Endothelial cell of umbilical vein (primary cell): ENCODE measurements around the gene XRN1. TPM values are rescaled to one million over a fixed set of nuclear protein-coding genes. Genes with fewer than 3 reads are reported as not detected.

Experiments used
- BruUV-seq: library from RNA; stranded (reverse); fragments of 400-500 nt; replicated peaks from 2 replicates; lab custom pipeline; 2021; lab: Mats Ljungman, UMichigan
- CTCF ChIA-PET: fragments of 300-600, 350-600 bp; sonication (Branson Sonifier 250); formaldehyde crosslinking; loops from one replicate; lab custom pipeline; 2021; ENCODE audit warnings: antibody characterized with exemption, inconsistent platforms; lab: Charles Lee
- POLR2A ChIA-PET: fragments of 300-600, 350-600 bp; sonication (Branson Sonifier 250); formaldehyde crosslinking; loops from one replicate; lab custom pipeline; 2021; ENCODE audit warnings: antibody characterized with exemption, inconsistent platforms; lab: Charles Lee
- DNase-seq: peaks from one replicate; pipeline ENCODE4 v3.0.0-alpha.2; 2011; ENCODE audit warnings: low read depth, low spot score
- FAIRE-seq: peaks from 2 replicates; lab custom pipeline; 2011; peaks lifted over from hg19 to GRCh38; lab: Jason Lieb, UNC
- H2AFZ ChIP-seq: 2 replicates; pipeline ENCODE4 v1.6.0; 2012; ENCODE audit warnings: low read depth, low read length, control low read depth, inconsistent platforms
- H3K27ac ChIP-seq: 2 replicates; pipeline ENCODE4 v1.5.1; 2011; ENCODE audit warnings: low read depth, mild to moderate bottlenecking, control low read depth, low read length, moderate library complexity; ENCODE audit not compliant: insufficient read depth
- H3K27me3 ChIP-seq, 2 experiments: 2 replicates each; pipeline versions ENCODE4 v1.6.0 to v1.6.1; 2011; ENCODE audit warnings: low read length in 2 of 2, mixed read lengths in 1 of 2; ENCODE audit not compliant: control insufficient read depth in 2 of 2, insufficient read depth in 2 of 2
- H3K36me3 ChIP-seq, 2 experiments: 2 replicates in 1 of 2; 3 replicates in 1 of 2; pipeline ENCODE4 v1.5.1; 2011; ENCODE audit warnings: low read length in 2 of 2, mild to moderate bottlenecking in 1 of 2, moderate library complexity in 1 of 2; ENCODE audit not compliant: control insufficient read depth in 2 of 2, insufficient read depth in 2 of 2; ENCODE audit errors: extremely low read depth in 1 of 2
- H3K4me1 ChIP-seq: 3 replicates; pipeline ENCODE4 v1.5.1; 2011; ENCODE audit warnings: mild to moderate bottlenecking, low read length; ENCODE audit not compliant: control insufficient read depth, insufficient read depth; ENCODE audit errors: extremely low read depth
- H3K4me2 ChIP-seq: 2 replicates; pipeline ENCODE4 v1.6.1; 2011; ENCODE audit warnings: low read length, control low read depth, mixed read lengths; ENCODE audit not compliant: insufficient read depth
- H3K4me3 ChIP-seq, 3 experiments: fragments of 200-600 bp in 1 of 3; sonication (generic), shearing (Covaris generic) in 1 of 3; replicated peaks in 1 of 3; 2 replicates each; pipeline ENCODE4 v1.5.1; 2011 to 2016; ENCODE audit warnings: control low read depth in 3 of 3, low read length in 3 of 3, mild to moderate bottlenecking in 2 of 3, inconsistent platforms in 1 of 3, low read depth in 1 of 3, moderate library complexity in 1 of 3; ENCODE audit not compliant: insufficient read depth in 1 of 3
- H3K79me2 ChIP-seq: 2 replicates; pipeline ENCODE4 v1.6.0; 2012; ENCODE audit warnings: low read length, inconsistent platforms; ENCODE audit not compliant: control insufficient read depth, insufficient read depth
- H3K9ac ChIP-seq: replicated peaks from 2 replicates; pipeline ENCODE3; 2011; ENCODE audit warnings: low read length, control low read depth; ENCODE audit not compliant: insufficient read depth; ENCODE audit errors: extremely low read depth
- H3K9me1 ChIP-seq: replicated peaks from 3 replicates; pipeline ENCODE4 v1.6.0; 2011; ENCODE audit warnings: mild to moderate bottlenecking, low read length; ENCODE audit not compliant: control insufficient read depth, insufficient read depth; ENCODE audit errors: extremely low read depth
- H3K9me3 ChIP-seq: replicated peaks from 2 replicates; pipeline ENCODE4 v1.5.1; 2012; ENCODE audit warnings: low read length, inconsistent platforms; ENCODE audit not compliant: control insufficient read depth, insufficient read depth
- H4K20me1 ChIP-seq: replicated peaks from 2 replicates; pipeline ENCODE3; 2011; ENCODE audit warnings: mild to moderate bottlenecking, low read length; ENCODE audit not compliant: control insufficient read depth, insufficient read depth; ENCODE audit errors: extremely low read depth
- CTCF ChIP-seq, 2 donors: IDR thresholded peaks; 1 replicate in 1 of 2; 2 replicates in 1 of 2; pipeline ENCODE4 v1.5.1; 2011; ENCODE audit warnings: low read length in 2 of 2, mild to moderate bottlenecking in 2 of 2, moderate library complexity in 2 of 2, control low read depth in 1 of 2, inconsistent platforms in 1 of 2, low read depth in 1 of 2; ENCODE audit not compliant: insufficient read depth in 1 of 2; ENCODE audit errors: extremely low read depth in 1 of 2
- EZH2 ChIP-seq: IDR thresholded peaks from 2 replicates; pipeline ENCODE4 v1.6.1; 2012; ENCODE audit warnings: borderline replicate concordance, low read depth, mild to moderate bottlenecking, moderate library complexity, low read length, inconsistent platforms; ENCODE audit not compliant: severe bottlenecking
- FOS ChIP-seq: IDR thresholded peaks from 2 replicates; pipeline ENCODE4 v1.6.1; 2011; ENCODE audit warnings: mild to moderate bottlenecking, low read length, moderate library complexity, borderline replicate concordance; ENCODE audit not compliant: insufficient read depth
- GATA2 ChIP-seq: IDR thresholded peaks from 2 replicates; pipeline ENCODE4 v1.7.0; 2011; ENCODE audit warnings: low read depth, mild to moderate bottlenecking, moderate library complexity, mixed read lengths, low read length; ENCODE audit not compliant: insufficient read length, insufficient read depth
- JUN ChIP-seq: IDR thresholded peaks from 2 replicates; pipeline ENCODE4 v1.6.1; 2011; ENCODE audit warnings: borderline replicate concordance, low read depth; ENCODE audit not compliant: insufficient read length, insufficient read depth
- MAX ChIP-seq: IDR thresholded peaks from 2 replicates; pipeline ENCODE4 v1.6.1; 2011; ENCODE audit not compliant: insufficient read depth, insufficient read length
- MYC ChIP-seq: IDR thresholded peaks from one replicate; pipeline ENCODE4 v1.6.1; 2011; ENCODE audit warnings: mild to moderate bottlenecking, low read depth, low read length
- POLR2A ChIP-seq: IDR thresholded peaks from 2 replicates; pipeline ENCODE4 v1.6.1; 2012; ENCODE audit warnings: low read depth, mild to moderate bottlenecking, control low read depth, low read length
- POLR2AphosphoS5 ChIP-seq: IDR thresholded peaks from 2 replicates; pipeline ENCODE4 v1.6.1; 2012; ENCODE audit warnings: low read depth, mild to moderate bottlenecking, control low read depth, low read length, moderate library complexity; ENCODE audit not compliant: insufficient read depth
- dilution Hi-C: fragments of 300-500 bp; cut with MboI; formaldehyde crosslinking; loops from one replicate; pipeline ENCODE4 v1.15.0; 2019; ENCODE audit warnings: low sequenced_read_pairs; ENCODE audit not compliant: extremely low pct_ligation_motif_present
- intact Hi-C: fragments of 100-400 bp; cut with micrococcal nuclease; formaldehyde crosslinking; loops from one replicate; pipeline ENCODE4 v1.10.0; 2022
- polyA plus RNA-seq, 4 experiments: library from polyadenylated mRNA; depleted of rRNA in 3 of 4; stranded (reverse) in 3 of 4; unstranded in 1 of 4; fragments of >200 nt; gene quantifications; 2 replicates each; pipeline versions ENCODE4 v1.2.1 to v1.2.3, GENCODE V29; 2011 to 2012; ENCODE audit warnings: missing spikeins in 1 of 4
- total RNA-seq: library from RNA; stranded (reverse); gene quantifications from 2 replicates; pipeline ENCODE4 v1.2.3, GENCODE V29; 2021

The XRN1 gene
- total and polyA plus RNA-seq, 2 donors (not counting 3 experiments of a cell fraction or from before 2014, with no cell fraction given), result 4.4 to 40.0 TPM

- dilution Hi-C loops (no loop called here), intact Hi-C loops (no loop called here)
- peaks cover 0 to 12% of the 10 kb centered on the region in 2 experiments for H3K36me3 ChIP-seq
- ChIA-PET POLR2A (no interaction called here), CTCF (no interaction called here)
- H2AFZ ChIP-seq, result no peak overlapping the region
- DNase-seq (no peak), FAIRE-seq (no peak)
- H3K4me2 ChIP-seq, result no peak overlapping the region
- no peaks in the 10 kb centered on the region for H4K20me1 ChIP-seq
- no peak overlapping the region for H3K9ac ChIP-seq
- no peaks in the 10 kb centered on the region for H3K4me1 ChIP-seq
- H3K27ac ChIP-seq, result no peak overlapping the region
- no peak for TF ChIP-seq JUN
- TF ChIP-seq MAX, result no peak
- no peak for TF ChIP-seq POLR2AphosphoS5
- no peak for TF ChIP-seq EZH2
- TF ChIP-seq GATA2, result no peak
- TF ChIP-seq MYC, result no peak
- no peak for TF ChIP-seq CTCF (IDR thresholded peaks at IDR 0.05; ENCODE audit: extremely low read depth in 1 of 2, insufficient read depth in 1 of 2, low read depth in 1 of 2, low read length in 2 of 2)
- TF ChIP-seq POLR2A, result no peak
- no peak for TF ChIP-seq FOS
- BruUV-seq, result no TSS peak
- no peaks in the 10 kb centered on the region for H3K27me3 ChIP-seq
- H3K9me1 ChIP-seq, result no peaks in the 10 kb centered on the region
- no peak overlapping the region for H3K4me3 ChIP-seq
- H3K79me2 ChIP-seq, result no peaks in the 10 kb centered on the region
- no peaks in the 10 kb centered on the region for H3K9me3 ChIP-seq
Measured at GRCh38 chr3:142495103-142495502, 47.3 kb upstream of the XRN1 start.
